Measurements from ENCODE around the gene CLEC4M.

- TF ChIP-seq ZNF701 (tag by site-specific recombination; IDR thresholded peaks at IDR 0.05) (no peak), ZNF274 (IDR thresholded peaks at IDR 0.05; ENCODE audit: low read length) (no peak), ZNF274 (tag by site-specific recombination; IDR thresholded peaks at IDR 0.05; ENCODE audit: borderline replicate concordance) (no peak), TCF7L2 (IDR thresholded peaks at IDR 0.05; ENCODE audit: borderline replicate concordance, low read depth, low read length) (no peak), CTCF (tag by site-specific recombination; IDR thresholded peaks at IDR 0.05) (no peak), ZBTB21 (tag by site-specific recombination; IDR thresholded peaks at IDR 0.05) (no peak), ZNF792 (tag by site-specific recombination; IDR thresholded peaks at IDR 0.05) (no peak), KLF16 (tag by site-specific recombination; IDR thresholded peaks at IDR 0.05) (no peak)
These were observed 18.8 kb upstream of the CLEC4M start for GRCh38 chr19:7744199-7744786.

Data from HEK293 (cell line).